IMR-90 (cell line): ENCODE data around the gene ENKUR. TPM values are rescaled to one million over a fixed set of nuclear protein-coding genes. Genes with fewer than 3 reads are reported as not detected.

Experiments used
- ATAC-seq: fragments of 200-7000 bp; cut with Tn5 transposase; 2 replicates; pipeline ENCODE4 v1.9.1; 2020; ENCODE audit warnings: low read depth, mild to moderate bottlenecking, moderate library complexity
- BruUV-seq: library from RNA; stranded (reverse); fragments of 400-500 nt; replicated peaks from 2 replicates; lab custom pipeline; 2021; lab: Mats Ljungman, UMichigan
- CTCF ChIA-PET: fragments of 300-600 bp; formaldehyde crosslinking; extraction: SDS; loops from one replicate; lab custom pipeline; 2021; ENCODE audit warnings: antibody characterized with exemption; lab: Yijun Ruan, JAX
- POLR2A ChIA-PET: fragments of 300-600 bp; sonication (Branson Sonifier 250); formaldehyde crosslinking; loops from one replicate; lab custom pipeline; 2022; ENCODE audit warnings: antibody characterized with exemption; ENCODE audit not compliant: unreplicated experiment; lab: Charles Lee
- DNase-seq: peaks from one replicate; pipeline ENCODE4 v3.0.0; 2013
- H2AFZ ChIP-seq: replicated peaks from 2 replicates; pipeline ENCODE3; 2013; ENCODE audit warnings: low read length, mild to moderate bottlenecking; ENCODE audit not compliant: poor library complexity
- H2AK5ac ChIP-seq: 2 replicates; pipeline ENCODE4 v1.6.1; 2013; ENCODE audit warnings: low read depth, low read length, inconsistent platforms
- H2AK9ac ChIP-seq: replicated peaks from 2 replicates; pipeline ENCODE3; 2013; ENCODE audit warnings: mild to moderate bottlenecking, low read depth, low read length, moderate library complexity; ENCODE audit not compliant: poor library complexity
- H2BK120ac ChIP-seq: 2 replicates; pipeline ENCODE4 v1.6.1; 2013; ENCODE audit warnings: low read depth, low read length, inconsistent platforms
- H2BK15ac ChIP-seq: 3 replicates; pipeline ENCODE4 v1.6.1; 2013; ENCODE audit warnings: low read depth, low read length, inconsistent platforms
- H2BK20ac ChIP-seq: 2 replicates; pipeline ENCODE4 v1.6.1; 2013; ENCODE audit warnings: low read depth, mild to moderate bottlenecking, inconsistent platforms, low read length, moderate library complexity
- H2BK5ac ChIP-seq: 2 replicates; pipeline ENCODE4 v1.6.1; 2013; ENCODE audit warnings: mild to moderate bottlenecking, low read depth, low read length, inconsistent platforms; ENCODE audit not compliant: poor library complexity, severe bottlenecking
- H3K14ac ChIP-seq: replicated peaks from 2 replicates; pipeline ENCODE4 v1.6.1; 2013; ENCODE audit warnings: low read depth, low read length, inconsistent platforms
- H3K18ac ChIP-seq: 2 replicates; pipeline ENCODE4 v1.6.1; 2013; ENCODE audit warnings: low read depth, low read length, control low read depth
- H3K23ac ChIP-seq: 2 replicates; pipeline ENCODE4 v1.6.1; 2013; ENCODE audit warnings: low read depth, low read length, inconsistent platforms
- H3K27ac ChIP-seq: 2 replicates; pipeline ENCODE4 v1.5.1; 2013; ENCODE audit warnings: mild to moderate bottlenecking, control low read depth, low read length; ENCODE audit not compliant: insufficient read depth
- H3K27me3 ChIP-seq: 2 replicates; pipeline ENCODE4 v1.6.1; 2013; ENCODE audit warnings: low read length; ENCODE audit not compliant: control insufficient read depth, insufficient read depth
- H3K36me3 ChIP-seq: 2 replicates; pipeline ENCODE4 v1.6.1; 2013; ENCODE audit warnings: low read length, mixed read lengths; ENCODE audit not compliant: control insufficient read depth, insufficient read depth
- H3K4ac ChIP-seq: 2 replicates; pipeline ENCODE4 v1.6.1; 2013; ENCODE audit warnings: low read depth, low read length, inconsistent platforms
- H3K4me1 ChIP-seq: 2 replicates; pipeline ENCODE4 v1.6.1; 2013; ENCODE audit warnings: low read length, mixed read lengths; ENCODE audit not compliant: control insufficient read depth, insufficient read depth
- H3K4me2 ChIP-seq: 2 replicates; pipeline ENCODE4 v1.6.1; 2013; ENCODE audit warnings: low read depth, mild to moderate bottlenecking, control low read depth, low read length, moderate library complexity
- H3K4me3 ChIP-seq: 2 replicates; pipeline ENCODE4 v1.5.1; 2013; ENCODE audit warnings: low read depth, mild to moderate bottlenecking, control low read depth, low read length, moderate library complexity; ENCODE audit not compliant: insufficient read depth
- H3K56ac ChIP-seq: 2 replicates; pipeline ENCODE4 v1.6.1; 2013; ENCODE audit warnings: low read length, inconsistent platforms; ENCODE audit not compliant: insufficient read depth; ENCODE audit errors: extremely low read depth
- H3K79me1 ChIP-seq, 2 experiments: 2 replicates each; pipeline ENCODE4 v1.6.1; 2013; ENCODE audit warnings: low read length in 2 of 2, inconsistent platforms in 1 of 2, low read depth in 1 of 2
- H3K9ac ChIP-seq: 2 replicates; pipeline ENCODE4 v1.6.1; 2013; ENCODE audit warnings: low read depth, low read length, control low read depth
- H3K9me1 ChIP-seq: 2 replicates; pipeline ENCODE4 v1.6.1; 2013; ENCODE audit warnings: low read length, inconsistent platforms; ENCODE audit not compliant: insufficient read depth
- H3K9me3 ChIP-seq: 2 replicates; pipeline ENCODE4 v1.6.1; 2013; ENCODE audit warnings: low read length; ENCODE audit not compliant: control insufficient read depth, insufficient read depth
- H4K20me1 ChIP-seq: 2 replicates; pipeline ENCODE4 v1.6.1; 2013; ENCODE audit warnings: low read length, inconsistent platforms; ENCODE audit not compliant: insufficient read depth
- H4K5ac ChIP-seq: 2 replicates; pipeline ENCODE4 v1.6.1; 2013; ENCODE audit warnings: mild to moderate bottlenecking, low read depth, low read length, control low read depth
- H4K8ac ChIP-seq, 2 experiments: 2 replicates each; pipeline ENCODE4 v1.6.1; 2013; ENCODE audit warnings: low read depth in 2 of 2, low read length in 2 of 2, control low read depth in 1 of 2, inconsistent platforms in 1 of 2
- H4K91ac ChIP-seq: 2 replicates; pipeline ENCODE4 v1.6.1; 2013; ENCODE audit warnings: low read depth, low read length, inconsistent platforms; ENCODE audit not compliant: insufficient read depth
- CEBPB ChIP-seq: IDR thresholded peaks from 2 replicates; pipeline ENCODE4 v1.6.1; 2012; ENCODE audit warnings: low read depth, low read length, improper control_type of control experiment
- FOS ChIP-seq: fragments of 150-350 bp; IDR thresholded peaks from 2 replicates; pipeline ENCODE4 v1.6.1; 2016; ENCODE audit warnings: low read depth, low read length
- MAFK ChIP-seq: IDR thresholded peaks from 2 replicates; pipeline ENCODE4 v1.6.1; 2012; ENCODE audit warnings: low read depth, low read length, improper control_type of control experiment
- MAZ ChIP-seq: IDR thresholded peaks from 2 replicates; pipeline ENCODE4 v1.6.1; 2012; ENCODE audit warnings: low read depth, mild to moderate bottlenecking, low read length, improper control_type of control experiment, moderate library complexity, borderline replicate concordance
- MXI1 ChIP-seq: IDR thresholded peaks from 2 replicates; pipeline ENCODE4 v1.6.1; 2012; ENCODE audit warnings: low read depth, mild to moderate bottlenecking, low read length, moderate library complexity, borderline replicate concordance
- NFE2L2 ChIP-seq: fragments of 150-350 bp; IDR thresholded peaks from 2 replicates; pipeline ENCODE4 v1.6.1; 2016; ENCODE audit warnings: low read depth, mild to moderate bottlenecking, low read length
- POLR2A ChIP-seq: IDR thresholded peaks from 2 replicates; pipeline ENCODE4 v1.6.1; 2012; ENCODE audit warnings: mild to moderate bottlenecking, low read depth, low read length
- RAD21 ChIP-seq: IDR thresholded peaks from 2 replicates; pipeline ENCODE4 v1.6.1; 2012; ENCODE audit warnings: low read length, improper control_type of control experiment
- RCOR1 ChIP-seq: IDR thresholded peaks from 2 replicates; pipeline ENCODE4 v1.6.1; 2012; ENCODE audit warnings: mild to moderate bottlenecking, low read length, improper control_type of control experiment; ENCODE audit not compliant: insufficient replicate concordance
- RFX5 ChIP-seq: IDR thresholded peaks from 2 replicates; pipeline ENCODE4 v1.8.0; 2012; ENCODE audit warnings: low read depth, mild to moderate bottlenecking, low read length, moderate library complexity
- SMC3 ChIP-seq: fragments of 150-350 bp; IDR thresholded peaks from 2 replicates; pipeline ENCODE4 v1.6.1; 2016; ENCODE audit warnings: low read depth, mild to moderate bottlenecking, antibody characterized with exemption, low read length, moderate library complexity
- WGBS, 2 experiments: methylation state at CpG; one replicate each; pipeline versions ENCODE4 v1.1.5 to v1.1.7; 2013; ENCODE audit warnings: missing lambda C conversion rate in 2 of 2; ENCODE audit not compliant: insufficient read length in 1 of 2; ENCODE audit errors: extremely low coverage in 2 of 2; 5-methylcytosine and 5-hydroxymethylcytosine counted together
- dilution Hi-C: fragments of 300-500 bp; cut with HindIII; formaldehyde crosslinking; loops from one replicate; pipeline ENCODE4 v1.14.3; 2018; ENCODE audit warnings: low sequenced_read_pairs; ENCODE audit not compliant: unreplicated experiment
- in situ Hi-C: fragments of 300-500 bp; cut with MboI; formaldehyde crosslinking; loops from 3 replicates; pipeline ENCODE4 v1.14.3; 2019; ENCODE audit warnings: low sequenced_read_pairs, inconsistent platforms, mixed read lengths
- intact Hi-C: fragments of 100-400 bp; cut with micrococcal nuclease; formaldehyde crosslinking; loops from 2 replicates; pipeline ENCODE4 v1.10.0; 2022
- polyA plus RNA-seq, 3 experiments: library from polyadenylated mRNA; depleted of rRNA; stranded (reverse); fragments of >200 nt; gene quantifications; 2 replicates each; pipeline ENCODE4 v1.2.3, GENCODE V29; 2012; ENCODE audit warnings: low replicate concordance in 1 of 3
- total RNA-seq: library from RNA; depleted of rRNA; stranded (reverse); fragments of >200 nt; gene quantifications from 2 replicates; pipeline ENCODE4 v1.2.3, GENCODE V29; 2012
- TF ChIP-seq, protein P1 (sequence below): fragments of 150-350 bp; IDR thresholded peaks from 2 replicates; pipeline ENCODE4 v1.6.1; 2017; ENCODE audit warnings: mild to moderate bottlenecking, antibody characterized with exemption, low read length, low read depth

The ENKUR gene
- total and polyA plus RNA-seq, 2 of the 4 experiments (the other 2 are of a cell fraction) = not detected

DNA sequence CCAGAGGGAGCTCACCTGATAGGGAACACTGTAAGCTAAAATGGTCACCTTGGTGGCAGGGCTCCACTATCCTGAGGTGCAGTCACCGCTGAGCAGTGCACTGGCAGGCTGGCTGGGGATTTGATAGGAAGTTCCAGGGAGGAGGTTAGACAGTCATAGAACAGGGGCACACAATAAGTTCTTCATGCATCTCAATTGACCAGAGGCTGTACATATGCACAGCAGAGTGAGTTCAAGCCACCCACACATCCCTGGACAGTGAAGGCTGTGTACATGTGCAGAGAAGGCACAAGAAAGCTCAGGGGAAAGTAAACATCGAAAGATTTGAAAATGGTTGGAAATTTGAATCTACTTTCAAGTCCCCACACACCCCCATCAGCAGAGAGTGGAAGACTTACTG lies 77.4 kb downstream of the ENKUR start:
- no peak overlapping the region for H3K27ac ChIP-seq
- H3K9me1 ChIP-seq = no peaks in the 10 kb centered on the region; the same call in 1 of the 2 replicates
- H2BK15ac ChIP-seq = no peak overlapping the region
- H4K20me1 ChIP-seq = no peaks in the 10 kb centered on the region
- no peaks in the 10 kb centered on the region for H3K36me3 ChIP-seq
- H2BK120ac ChIP-seq = no peak overlapping the region
- no peak for DNase-seq
- no peak overlapping the region for H3K4me2 ChIP-seq
- H3K4me3 ChIP-seq = no peak overlapping the region
- H2AK9ac ChIP-seq = no peak overlapping the region
- no peak overlapping the region for H3K23ac ChIP-seq
- no peak overlapping the region for H2AFZ ChIP-seq
- WGBS, 2 experiments = no CpG with 5 or more reads among the region's 2 CpGs
- ChIA-PET POLR2A (no interaction called here), CTCF (interaction anchor here (0.6 to 1.1 kb wide), 2 partner anchors 49 to 51 kb away, joined by 3 read pairs; no protein-coding TSS in a partner anchor)
- H2AK5ac ChIP-seq = no peak overlapping the region
- no peak overlapping the region for H2BK20ac ChIP-seq
- H3K4ac ChIP-seq = no peak overlapping the region
- H3K4me1 ChIP-seq = no peaks in the 10 kb centered on the region
- BruUV-seq = no TSS peak
- H4K8ac ChIP-seq = no peak overlapping the region
- H3K79me1 ChIP-seq = no peaks in the 10 kb centered on the region
- no peak overlapping the region for H3K56ac ChIP-seq
- H4K5ac ChIP-seq = no peak overlapping the region
- H2BK5ac ChIP-seq = no peak overlapping the region
- H3K9ac ChIP-seq = no peak overlapping the region
- no peak overlapping the region for H3K14ac ChIP-seq
- dilution Hi-C loops (no loop called here), in situ Hi-C loops (no loop called here), intact Hi-C loops (no loop called here)
- TF ChIP-seq POLR2A = no peak
- TF ChIP-seq CEBPB = no peak
- no peak for TF ChIP-seq MAFK
- no peak for TF ChIP-seq RFX5
- no peak for TF ChIP-seq RAD21
- TF ChIP-seq RCOR1 = no peak
- no peak for TF ChIP-seq NFE2L2
- TF ChIP-seq FOS = no peak
- no peak for TF ChIP-seq MAZ
- TF ChIP-seq, protein P1, sequence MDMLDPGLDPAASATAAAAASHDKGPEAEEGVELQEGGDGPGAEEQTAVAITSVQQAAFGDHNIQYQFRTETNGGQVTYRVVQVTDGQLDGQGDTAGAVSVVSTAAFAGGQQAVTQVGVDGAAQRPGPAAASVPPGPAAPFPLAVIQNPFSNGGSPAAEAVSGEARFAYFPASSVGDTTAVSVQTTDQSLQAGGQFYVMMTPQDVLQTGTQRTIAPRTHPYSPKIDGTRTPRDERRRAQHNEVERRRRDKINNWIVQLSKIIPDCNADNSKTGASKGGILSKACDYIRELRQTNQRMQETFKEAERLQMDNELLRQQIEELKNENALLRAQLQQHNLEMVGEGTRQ = no peak
- no peak for TF ChIP-seq MXI1
- no peak for TF ChIP-seq SMC3
- no peak overlapping the region for H3K18ac ChIP-seq
- no peaks in the 10 kb centered on the region for H3K27me3 ChIP-seq
- no peak for ATAC-seq
- H3K9me3 ChIP-seq = no peaks in the 10 kb centered on the region
- H4K91ac ChIP-seq = no peak overlapping the region
